NB4 (cell line): Measurements from ENCODE around the gene TOM1L2.

Experiments
- CTCF ChIP-seq: IDR thresholded peaks from one replicate; pipeline ENCODE4 v1.5.1; 2012; ENCODE audit warnings: low read depth, low read length
- MAX ChIP-seq: IDR thresholded peaks from 2 replicates; pipeline ENCODE4 v1.6.1; 2011; ENCODE audit warnings: low read depth, low read length
- MYC ChIP-seq: IDR thresholded peaks from 2 replicates; pipeline ENCODE4 v1.6.1; 2011; ENCODE audit warnings: low read depth, low read length
- POLR2A ChIP-seq: IDR thresholded peaks from 2 replicates; pipeline ENCODE4 v1.6.1; 2011; ENCODE audit warnings: mild to moderate bottlenecking; ENCODE audit not compliant: insufficient read length; ENCODE audit errors: extremely low read depth

DNA sequence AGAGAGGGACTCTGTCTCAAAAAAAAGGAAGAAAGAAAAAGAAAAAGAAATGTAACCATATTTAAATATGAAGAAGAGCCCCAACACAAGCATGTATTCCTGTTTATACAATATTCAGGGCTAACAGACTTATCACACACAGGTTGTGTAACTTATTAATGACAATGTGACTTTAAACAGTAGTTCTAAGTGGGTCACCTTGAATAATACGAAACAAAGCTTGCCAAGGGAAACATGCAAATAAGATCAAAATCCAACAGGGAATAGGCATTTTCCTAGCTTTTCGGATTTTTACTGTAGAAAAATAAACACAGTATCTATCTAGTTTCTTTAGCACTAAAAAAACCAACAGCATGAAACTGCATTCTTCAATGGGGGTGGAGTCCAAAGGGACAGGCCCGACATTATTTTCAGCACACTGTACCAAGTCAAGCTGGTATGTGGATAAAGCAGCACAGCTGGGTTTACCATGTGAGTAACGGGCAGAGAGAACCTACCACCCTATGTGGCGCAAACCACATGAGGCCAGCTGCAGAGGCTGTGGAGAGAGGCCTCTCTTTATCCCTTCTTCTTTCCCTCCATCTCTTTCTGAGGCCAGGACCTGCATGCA lies 45.3 kb downstream of the TOM1L2 start:
- TF ChIP-seq CTCF (no peak), POLR2A (no peak), MAX (no peak), MYC (no peak)
